Measurements from ENCODE around the gene CDH23.

Gene CDH23

DNA sequence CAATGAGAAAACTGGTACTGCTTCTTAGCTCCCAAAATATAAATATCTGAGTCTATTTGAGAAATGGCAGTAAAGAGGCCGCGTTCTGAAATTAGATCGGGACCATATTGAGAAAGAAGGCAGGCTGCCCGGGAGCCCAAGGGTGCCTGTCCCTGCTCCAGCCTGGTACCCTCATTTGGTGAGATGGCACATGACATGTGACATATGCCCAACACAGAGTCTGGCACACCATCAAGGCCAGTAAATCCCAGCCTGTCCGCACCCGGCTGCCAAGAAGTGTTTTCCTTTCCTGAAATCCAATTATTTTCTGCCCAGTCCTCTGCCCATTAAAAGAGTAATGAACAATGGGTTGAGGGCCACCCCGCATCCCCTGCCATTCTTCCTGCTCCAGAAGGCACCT, 66.4 kb downstream of the CDH23 start:
- no peak for DNase-seq (ENCODE audit: low read depth in 2 of 2, low spot score in 1 of 2)

DNA sequence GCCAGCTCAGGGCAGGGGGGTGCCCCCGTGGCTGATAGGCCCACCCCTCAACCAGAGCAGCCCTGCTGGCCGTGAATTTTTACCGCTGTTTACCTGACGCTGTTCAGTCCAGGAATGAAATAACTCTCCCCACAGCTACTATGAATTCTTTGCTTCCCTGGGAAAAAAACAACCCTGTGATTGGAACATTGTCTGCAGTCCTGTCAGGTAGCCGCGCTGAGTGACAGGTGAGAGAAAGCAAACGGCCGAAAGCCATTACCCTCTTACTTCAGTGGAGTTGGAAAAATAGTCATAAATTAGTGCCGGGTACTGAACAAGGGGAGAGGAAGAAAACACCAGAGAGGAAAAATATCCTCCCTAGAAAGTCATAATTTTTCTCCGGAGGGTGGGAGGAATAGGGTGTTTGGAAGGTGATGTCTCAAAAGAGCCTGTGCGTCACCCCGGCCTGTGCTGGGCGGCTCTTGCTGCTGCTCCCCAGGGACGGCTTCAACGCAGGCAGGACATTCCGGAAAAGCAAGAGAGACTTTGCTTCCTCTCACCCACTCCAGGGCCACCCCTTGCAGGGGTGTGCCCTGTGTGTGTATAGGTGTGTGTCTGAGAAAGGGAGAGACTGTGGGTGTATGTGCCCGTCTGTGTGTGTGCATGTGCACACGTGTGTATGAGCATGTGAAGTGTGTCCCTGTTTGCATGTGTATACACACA, 69.0 kb downstream of the CDH23 start:
- DNase-seq (ENCODE audit: low read depth in 2 of 2, low spot score in 1 of 2) = no peak

DNA sequence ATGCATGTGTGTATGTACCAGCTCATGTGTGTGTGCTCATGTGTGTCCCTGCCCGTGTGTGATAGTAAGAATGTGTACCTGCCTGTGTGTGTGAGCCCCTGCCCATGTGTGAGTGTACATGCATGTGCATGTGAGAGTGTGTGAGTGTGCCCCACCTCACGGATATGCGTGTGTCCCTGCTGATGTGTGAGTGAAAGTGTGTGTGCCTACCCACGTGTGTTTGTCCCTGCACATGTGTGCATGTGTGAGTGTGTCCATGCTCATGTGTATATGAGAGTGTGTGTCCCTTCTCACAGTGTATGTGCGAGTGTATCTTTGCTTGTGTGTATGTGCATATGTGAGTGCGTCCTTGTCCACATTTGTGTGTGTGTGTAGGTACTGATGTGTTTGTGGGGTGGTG, 69.6 kb downstream of the CDH23 start:
- DNase-seq (ENCODE audit: low read depth in 2 of 2, low spot score in 1 of 2) = no peak

- DNase-seq (ENCODE audit: low read depth in 2 of 2, low spot score in 1 of 2) = no peak
Measured at GRCh38 chr10:71467161-71467560, 70.4 kb downstream of the CDH23 start.

- DNase-seq (ENCODE audit: low read depth in 2 of 2, low spot score in 1 of 2) = no peak
Measured at GRCh38 chr10:71467569-71468362, 71.0 kb downstream of the CDH23 start.

DNA sequence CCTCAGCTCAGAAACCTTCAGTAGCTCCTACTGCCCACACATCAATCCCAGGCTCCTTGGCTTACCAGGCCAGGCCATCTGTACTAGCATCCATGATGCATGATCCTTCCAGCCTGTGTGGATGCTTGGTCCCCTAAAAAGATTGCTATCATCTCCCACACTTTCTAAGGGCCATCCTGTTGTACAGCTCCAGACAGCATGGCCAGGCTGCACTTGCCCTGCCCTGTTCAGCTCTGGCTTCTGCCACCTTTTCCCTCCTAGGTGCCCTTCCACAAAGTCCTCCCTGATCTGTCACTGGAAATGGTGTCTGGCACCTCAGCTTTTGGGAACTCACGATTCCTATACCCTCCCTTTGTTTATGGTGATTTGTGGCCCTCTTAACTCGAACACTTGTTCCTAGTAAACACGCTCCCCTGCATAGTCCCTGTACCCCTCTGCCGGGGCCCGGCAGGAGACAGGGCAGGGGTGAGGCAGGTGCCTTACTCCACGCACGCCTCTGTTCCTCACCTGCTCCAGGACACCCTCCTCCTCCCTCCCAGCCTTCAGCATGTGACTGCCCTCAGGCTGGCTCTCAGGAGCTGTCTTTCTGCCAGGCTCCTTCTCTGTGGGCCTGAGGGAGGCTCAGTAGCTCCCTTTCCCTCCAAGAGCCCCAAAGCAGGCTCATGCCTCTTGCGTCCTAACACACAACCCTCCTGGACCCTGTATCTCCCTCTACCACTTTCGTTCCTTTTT, 71.8 kb downstream of the CDH23 start:
- no peak for DNase-seq (ENCODE audit: low read depth in 2 of 2, low spot score in 1 of 2)

- DNase-seq (ENCODE audit: low read depth in 2 of 2, low spot score in 1 of 2) = no peak
Measured at GRCh38 chr10:71471006-71471405, 74.3 kb downstream of the CDH23 start.

DNA sequence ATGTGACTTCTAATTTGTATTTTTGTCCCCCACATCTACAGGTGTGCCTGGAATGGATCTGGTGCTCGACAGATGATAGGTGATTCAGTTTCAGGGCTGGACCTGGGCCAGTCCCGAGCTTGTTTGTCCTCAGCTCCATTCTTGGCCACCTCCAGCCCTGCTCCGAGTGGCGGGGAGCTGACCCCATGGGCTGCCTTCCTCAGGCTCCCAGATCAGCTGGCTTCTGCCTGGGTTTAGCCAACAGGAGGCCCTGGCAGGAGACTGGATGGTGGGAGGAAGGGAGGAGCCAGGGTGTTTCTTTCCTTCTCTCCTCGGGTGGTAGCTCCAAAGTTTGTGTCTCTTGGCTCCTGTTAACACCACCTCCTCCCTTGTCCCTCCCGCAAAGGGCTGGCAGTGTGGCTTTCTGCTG, 75.2 kb downstream of the CDH23 start:
- DNase-seq (ENCODE audit: low read depth in 2 of 2, low spot score in 1 of 2) = no peak

DNA sequence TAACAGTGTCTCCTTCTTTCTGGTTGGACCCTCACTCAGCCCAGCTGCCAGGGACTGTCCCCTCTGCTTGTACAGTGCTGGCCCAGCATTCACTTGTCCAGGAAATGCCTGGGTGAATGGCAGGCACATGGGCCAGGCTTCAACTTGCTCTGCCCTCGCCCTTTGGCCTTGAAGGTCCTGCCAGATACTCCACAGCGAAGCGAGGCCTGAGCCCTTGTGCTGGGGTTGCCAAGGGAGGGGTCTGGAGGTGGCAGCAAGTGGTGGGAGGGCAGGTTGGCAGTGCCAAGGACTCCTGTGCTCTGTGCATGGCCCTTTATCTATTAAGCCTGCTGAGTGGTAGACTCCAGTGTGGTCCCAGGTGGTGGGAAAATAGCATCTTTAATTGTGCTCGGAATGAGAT, 75.7 kb downstream of the CDH23 start:
- no peak for DNase-seq (ENCODE audit: low read depth in 2 of 2, low spot score in 1 of 2)

- no peak for DNase-seq (ENCODE audit: low read depth in 2 of 2, low spot score in 1 of 2)
Measured at GRCh38 chr10:71472912-71473311, 76.2 kb downstream of the CDH23 start.

DNA sequence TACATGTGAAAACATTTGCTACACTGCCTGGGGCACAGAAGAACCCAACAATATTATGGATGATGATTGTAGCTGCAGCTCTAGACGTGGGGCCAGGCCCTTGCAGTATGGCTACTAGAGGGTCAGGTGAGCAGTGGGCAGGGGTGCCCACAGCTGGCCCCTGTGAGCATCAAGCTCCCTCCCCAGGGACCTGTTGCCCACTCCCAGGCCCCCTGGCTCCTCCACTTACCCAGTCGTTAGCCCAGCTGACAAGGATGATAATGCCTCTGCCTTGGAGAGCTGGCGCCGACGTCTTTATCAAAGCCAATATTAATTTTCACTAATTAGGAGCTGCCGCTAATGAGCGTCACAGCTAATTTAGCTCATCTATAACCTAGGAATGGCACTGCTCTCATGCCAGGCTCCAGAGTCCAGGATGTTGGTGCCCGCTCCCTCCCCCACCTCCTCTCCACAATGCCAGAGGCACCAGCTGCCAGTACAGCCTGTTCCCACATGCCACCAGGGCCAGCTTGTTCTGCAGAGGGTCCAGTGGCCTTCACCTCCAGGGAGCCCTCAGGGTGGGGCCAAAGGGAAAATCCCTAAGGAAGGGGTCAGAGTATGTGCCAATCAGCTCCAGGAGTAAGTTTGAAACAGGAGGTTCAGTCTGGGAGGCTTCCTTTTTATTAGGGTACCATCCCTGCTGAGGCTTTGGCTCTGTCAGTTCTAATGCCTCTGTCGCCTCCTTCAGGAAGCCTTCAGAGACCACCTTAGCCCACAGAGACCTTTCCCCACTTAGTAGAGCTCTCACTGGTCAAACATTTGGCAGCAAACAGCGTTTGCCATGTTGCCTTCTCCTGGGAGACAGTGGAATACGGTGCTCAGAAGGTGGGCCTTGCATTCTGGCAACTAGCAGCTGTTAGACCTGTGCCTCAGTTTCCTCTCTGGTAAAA, 77.2 kb downstream of the CDH23 start:
- no peak for DNase-seq (ENCODE audit: low read depth in 2 of 2, low spot score in 1 of 2)

DNA sequence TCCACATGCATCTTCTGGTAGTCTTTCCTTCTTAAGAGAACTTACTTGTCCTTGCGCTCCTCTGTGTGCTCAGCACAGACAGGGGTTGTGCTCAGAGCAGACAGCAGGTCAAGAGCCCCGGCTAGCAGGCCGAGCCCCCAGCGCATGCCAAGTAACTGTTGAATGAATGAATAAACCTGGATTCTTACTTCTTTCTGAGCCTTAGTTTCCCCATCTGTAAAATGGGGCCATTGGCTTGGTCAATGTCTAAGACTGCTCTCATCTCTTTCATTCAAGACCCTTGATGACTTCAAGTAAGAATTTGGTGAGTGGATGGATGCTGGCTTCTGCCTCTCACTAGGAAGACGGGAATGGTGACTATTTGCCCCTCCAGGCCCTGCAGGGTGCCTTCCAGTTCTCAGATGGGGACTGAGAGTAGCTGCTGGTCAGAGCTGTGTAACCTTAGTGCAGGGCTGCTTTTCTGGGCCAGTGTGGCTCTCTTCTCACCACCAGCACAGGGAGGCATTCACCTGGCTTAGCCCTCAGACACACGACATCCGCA, 78.1 kb downstream of the CDH23 start:
- no peak for DNase-seq (ENCODE audit: low read depth in 2 of 2, low spot score in 1 of 2)

GRCh38 chr10:71475243-71475871, 78.6 kb downstream of the CDH23 start:
- DNase-seq (ENCODE audit: low read depth in 2 of 2, low spot score in 1 of 2) = no peak

DNA sequence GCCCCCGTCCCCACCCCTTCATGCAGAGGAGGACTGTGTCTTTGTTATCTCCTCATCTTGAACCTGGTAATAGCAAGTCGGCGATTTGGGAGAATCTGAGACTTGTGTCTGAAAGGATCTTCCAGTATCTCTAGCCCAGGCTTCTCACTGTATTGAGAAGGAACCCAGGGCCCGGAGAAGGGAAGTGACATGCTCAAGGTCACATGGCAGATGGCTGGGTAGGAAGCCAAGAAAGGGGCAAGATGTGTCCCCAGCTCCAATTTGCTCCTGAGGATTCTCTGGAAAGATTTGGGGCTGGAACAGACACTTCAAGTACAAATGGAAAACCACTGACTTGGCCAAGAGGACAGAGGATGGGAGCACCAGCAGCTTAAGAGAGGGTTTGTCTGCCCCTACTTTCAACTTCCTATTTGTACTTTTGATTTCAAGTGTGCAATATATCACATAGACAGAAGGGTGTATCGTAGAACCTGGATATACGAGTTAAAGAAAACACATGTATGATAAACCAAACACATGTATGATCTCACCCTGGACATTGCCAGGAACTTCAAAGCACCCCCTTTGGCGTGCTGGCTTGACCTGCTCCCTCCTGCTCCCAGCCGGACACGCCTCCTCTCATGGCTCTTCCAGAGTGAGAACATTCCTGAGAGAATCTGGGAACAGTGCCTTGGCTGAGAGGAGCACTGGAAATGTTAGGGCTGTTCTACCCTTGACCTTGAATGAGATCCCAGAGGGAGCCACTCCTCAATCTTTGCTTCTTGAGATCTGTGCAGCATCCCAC, 79.7 kb downstream of the CDH23 start:
- no peak for DNase-seq (ENCODE audit: low read depth in 2 of 2, low spot score in 1 of 2)

DNA sequence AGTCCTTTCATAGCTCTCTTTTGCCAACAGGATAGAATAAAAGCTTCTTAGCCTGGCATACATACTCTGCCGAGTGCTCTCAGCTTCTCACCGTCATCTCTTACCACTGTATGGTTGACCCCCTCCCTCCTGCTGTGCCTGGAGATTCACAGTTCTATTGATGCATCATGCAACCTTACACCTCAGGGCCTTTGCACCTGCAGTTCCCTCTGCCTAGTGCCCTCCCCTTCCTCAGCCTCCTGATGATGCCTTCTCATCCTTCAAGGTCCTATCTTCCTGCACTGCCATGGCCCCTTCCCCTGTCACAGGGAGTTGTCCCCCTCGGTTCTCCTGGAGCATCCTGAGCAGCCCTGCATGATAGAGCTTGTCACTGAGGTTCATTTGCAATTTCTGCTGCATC, 81.5 kb downstream of the CDH23 start:
- DNase-seq (ENCODE audit: low read depth in 2 of 2, low spot score in 1 of 2) = no peak

- no peak for DNase-seq (ENCODE audit: low read depth in 2 of 2, low spot score in 1 of 2)
Measured at GRCh38 chr10:71478813-71479365, 82.2 kb downstream of the CDH23 start.

GRCh38 chr10:71479831-71480230, 83.1 kb downstream of the CDH23 start:
- no peak for DNase-seq (ENCODE audit: low read depth in 2 of 2, low spot score in 1 of 2)

DNA sequence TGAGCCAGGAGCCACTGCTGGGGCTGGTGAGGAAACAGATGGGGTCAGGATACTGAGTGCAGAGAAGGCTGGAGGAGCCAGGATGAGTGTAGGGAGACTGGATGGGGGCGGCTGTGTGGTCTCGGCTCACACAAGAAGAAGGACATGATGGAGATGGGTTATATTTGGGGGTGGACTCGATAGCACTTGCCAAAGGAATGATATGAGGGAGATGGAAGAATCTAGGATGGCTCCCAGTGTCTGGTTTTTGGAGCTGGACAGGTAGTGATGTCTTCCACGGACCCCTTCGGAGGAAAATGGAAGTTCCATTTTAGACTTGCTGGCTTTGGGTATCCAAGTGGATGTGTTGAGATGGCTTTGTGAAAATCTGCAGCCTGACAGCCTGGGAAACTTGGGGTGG, 83.9 kb downstream of the CDH23 start:
- DNase-seq (ENCODE audit: low read depth in 2 of 2, low spot score in 1 of 2) = no peak

- no peak for DNase-seq (ENCODE audit: low read depth in 2 of 2, low spot score in 1 of 2)
Measured at GRCh38 chr10:71481746-71482410, 85.2 kb downstream of the CDH23 start.
